GM21619 (cell line): ENCODE results near the gene CD9.
A peak's percentile ranks its signal among the peaks of the same experiment; 100 is the strongest.

Experiments
- ATAC-seq: cut with Tn5 transposase; IDR thresholded peaks from one replicate; pipeline ENCODE4 v1.9.1; 2021; ENCODE audit not compliant: unreplicated experiment

CD9 gene

DNA sequence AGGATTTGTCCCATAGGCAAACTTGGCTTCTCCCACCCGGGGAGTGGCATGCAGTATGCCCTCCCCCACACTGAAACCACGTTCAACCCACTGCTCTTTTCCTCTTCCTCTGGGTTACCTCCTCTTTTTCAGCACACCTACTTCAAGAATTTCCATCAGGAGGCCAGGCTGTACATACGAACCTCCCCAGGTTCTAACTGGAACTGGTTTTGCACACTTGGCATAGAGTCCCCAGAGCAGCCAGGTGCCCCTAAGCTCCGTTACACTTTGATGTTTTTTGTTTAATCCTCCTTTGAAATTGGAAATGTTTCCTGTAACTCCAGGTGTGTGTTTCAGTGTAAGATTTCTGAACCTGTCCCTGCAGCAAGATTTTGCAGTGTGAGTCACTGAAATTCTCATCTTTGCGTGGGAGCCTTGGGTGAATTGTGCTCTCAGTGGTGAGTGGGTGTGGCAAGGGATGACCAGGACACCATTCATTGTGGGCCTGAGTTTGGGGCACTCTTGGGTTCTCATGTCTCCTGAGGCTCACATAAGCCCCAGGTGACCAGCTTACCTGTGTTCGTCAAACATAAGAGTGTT is 18.2 kb downstream of the CD9 start:
- ATAC-seq, result no peak

DNA sequence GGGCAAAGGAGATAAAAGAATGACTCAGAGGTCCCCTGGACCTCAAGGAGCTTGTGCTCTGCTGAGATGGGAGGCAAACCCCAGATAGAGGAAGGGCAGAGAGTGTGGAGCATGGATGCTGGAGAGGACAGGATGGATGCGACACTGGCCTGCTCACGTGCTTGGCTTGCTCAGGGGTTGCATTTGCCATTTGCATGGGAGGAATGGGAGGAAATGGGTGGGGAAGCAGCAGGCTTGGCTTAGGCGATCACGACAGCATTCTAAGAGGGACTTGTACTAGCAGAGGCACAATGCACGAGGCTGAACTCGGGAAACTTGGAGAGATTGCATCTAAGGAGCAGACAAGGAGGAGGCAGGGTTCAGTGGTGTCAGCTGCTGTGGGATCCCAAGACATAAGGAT is 19.8 kb downstream of the CD9 start:
- ATAC-seq, result no peak

DNA sequence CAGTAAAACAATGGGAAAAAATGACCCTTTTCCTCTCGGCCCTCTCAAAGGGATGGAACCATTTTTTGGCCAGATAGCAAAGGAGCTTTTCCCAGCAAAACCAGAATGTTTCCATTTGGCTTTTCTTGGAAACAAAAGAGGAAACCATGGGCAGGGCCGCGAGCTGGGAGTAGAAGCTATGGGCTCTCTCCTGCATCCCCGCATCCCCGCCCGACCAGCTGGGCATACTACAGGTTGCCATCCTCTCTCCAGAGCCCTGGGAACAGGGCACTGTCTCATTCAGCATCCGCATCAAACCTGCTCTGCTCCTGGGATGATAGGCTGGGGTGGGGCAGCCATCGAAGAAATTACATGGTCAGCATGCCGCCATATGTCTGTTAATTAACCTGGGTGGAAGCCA is 20.9 kb downstream of the CD9 start:
- no peak for ATAC-seq

DNA sequence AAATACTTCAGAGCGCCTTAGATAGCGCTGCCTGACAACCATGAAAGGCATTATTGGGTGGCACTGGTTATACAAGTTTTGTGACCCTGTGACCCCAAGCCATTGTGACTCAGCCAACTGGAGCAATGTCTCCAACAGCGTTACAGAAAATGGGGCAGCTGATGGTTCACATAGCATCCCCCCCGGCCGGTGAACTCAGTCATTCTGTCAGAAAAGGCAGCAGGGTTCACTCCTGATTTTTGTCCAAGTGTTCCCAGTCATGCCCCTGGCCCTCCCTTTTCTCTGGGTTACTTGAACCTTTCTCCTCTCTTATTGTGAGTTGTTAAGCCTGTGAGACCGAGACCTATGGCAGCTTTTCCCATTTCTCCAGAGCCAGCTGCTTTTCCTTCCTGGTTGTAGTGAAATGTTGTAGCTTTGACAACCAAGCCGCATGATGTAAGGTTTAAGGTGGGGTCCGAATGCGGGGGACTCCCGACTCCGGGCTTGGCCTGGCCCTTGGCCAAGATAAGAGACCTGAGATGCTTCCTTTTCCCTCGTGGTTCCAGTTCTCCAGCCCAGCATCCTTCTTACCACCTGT is 22.0 kb downstream of the CD9 start:
- no peak for ATAC-seq

DNA sequence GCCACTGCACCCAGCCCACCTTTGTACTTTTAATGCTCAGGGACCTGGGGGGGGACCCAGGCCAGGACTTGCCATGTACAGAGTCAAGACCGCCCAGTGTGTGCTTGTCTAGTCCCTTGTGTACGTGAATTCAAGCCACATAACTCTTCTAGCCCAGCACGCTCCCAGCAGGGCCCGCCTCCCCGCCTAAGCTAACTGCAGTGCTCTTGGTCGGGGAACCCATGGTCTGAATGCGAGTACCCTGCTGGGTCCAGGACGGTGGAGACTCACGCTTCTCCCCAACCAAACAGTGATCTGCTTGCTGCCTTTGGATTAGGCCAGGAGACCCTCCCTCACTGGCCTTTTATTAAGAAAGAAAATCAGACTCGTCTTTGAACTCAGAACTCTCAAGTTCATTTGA is 23.3 kb downstream of the CD9 start:
- ATAC-seq, result no peak

DNA sequence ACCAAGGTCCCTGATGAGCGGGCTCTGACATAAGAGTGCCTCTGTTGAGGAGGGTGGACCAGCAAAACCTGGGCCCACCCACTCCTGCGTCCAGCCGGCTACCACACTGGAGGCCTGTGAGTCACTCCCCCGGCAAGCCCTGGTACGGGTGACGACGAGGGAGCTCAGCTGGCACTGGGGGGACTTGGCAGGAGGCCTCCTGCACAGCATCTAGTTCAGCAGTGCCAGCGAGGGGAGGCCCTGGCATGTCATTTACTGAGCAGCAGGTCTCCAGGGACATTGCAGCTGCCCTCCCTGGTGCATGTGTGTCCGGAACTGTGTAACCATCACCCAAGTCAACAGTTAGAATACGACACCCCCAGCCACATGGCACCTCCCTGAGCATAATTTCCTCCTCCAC is 24.4 kb downstream of the CD9 start:
- no peak for ATAC-seq

DNA sequence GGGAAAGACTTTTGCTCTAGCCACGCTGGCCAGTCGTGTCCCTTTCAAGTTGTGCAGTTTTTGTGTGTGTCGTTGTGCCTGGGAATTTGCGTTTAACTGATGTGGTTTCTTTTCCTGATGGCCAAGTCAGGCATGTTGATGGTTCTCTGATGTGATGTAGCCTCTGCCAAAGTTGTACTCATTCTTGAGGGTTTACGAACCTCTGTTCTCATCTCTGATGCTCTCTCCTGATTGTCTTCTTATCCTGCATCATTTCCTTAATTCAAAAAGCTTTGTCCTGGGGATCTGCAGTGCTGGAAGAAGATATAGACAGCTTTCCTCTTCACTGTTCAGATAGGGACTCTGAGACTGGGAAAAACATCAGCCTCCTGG is 25.4 kb downstream of the CD9 start:
- ATAC-seq, result no peak

DNA sequence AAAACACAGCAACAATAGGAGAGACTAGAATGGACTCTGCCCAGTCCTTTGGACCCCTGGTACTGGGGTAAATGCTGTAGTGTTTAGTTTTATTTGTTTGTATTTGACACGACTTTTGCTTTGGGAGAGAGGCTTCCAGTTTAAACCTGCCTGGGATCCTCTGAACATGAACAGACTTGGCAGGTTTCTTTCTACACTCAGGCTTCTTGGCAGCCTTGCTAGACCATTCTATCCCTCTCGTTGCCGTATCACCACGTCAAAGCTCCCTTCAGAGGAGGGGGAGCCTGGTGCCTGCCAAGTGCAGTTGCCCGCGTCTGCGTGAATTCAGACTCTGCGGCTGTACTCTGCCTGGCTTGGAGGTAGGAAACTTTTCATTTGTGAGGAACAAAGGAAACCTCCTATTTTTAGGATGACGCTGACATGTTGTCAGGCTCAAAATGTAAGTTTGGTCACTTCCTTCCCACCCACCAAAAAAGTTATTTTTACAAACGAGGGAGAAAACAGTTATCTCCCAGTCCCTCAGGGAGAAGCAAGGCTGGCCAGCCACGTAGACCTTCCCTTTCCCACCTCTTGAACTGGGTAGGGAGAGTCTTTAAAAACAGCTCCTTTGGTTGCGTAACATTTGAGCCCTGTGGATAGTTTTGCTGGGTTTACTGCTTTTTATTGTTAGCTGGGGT is 25.9 kb downstream of the CD9 start:
- no peak for ATAC-seq

DNA sequence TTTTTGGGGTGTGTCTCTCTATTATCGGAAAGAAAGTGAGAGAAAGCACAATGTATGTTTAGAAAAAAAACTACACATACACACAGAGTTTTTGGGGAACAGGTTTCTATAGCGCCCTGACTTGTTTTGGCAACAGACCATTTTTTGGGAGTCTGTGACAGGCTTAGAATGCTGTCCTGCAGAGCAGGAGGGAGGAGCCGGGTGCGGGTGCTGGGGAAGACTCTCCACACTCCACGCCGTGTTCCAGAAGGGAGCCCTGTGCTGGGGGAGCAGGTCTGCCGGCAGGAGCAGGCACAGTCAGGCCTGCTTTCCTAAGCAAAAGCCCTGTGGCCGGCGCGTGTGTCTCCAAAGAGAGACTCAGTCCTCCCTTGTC is 26.5 kb downstream of the CD9 start:
- no peak for ATAC-seq

DNA sequence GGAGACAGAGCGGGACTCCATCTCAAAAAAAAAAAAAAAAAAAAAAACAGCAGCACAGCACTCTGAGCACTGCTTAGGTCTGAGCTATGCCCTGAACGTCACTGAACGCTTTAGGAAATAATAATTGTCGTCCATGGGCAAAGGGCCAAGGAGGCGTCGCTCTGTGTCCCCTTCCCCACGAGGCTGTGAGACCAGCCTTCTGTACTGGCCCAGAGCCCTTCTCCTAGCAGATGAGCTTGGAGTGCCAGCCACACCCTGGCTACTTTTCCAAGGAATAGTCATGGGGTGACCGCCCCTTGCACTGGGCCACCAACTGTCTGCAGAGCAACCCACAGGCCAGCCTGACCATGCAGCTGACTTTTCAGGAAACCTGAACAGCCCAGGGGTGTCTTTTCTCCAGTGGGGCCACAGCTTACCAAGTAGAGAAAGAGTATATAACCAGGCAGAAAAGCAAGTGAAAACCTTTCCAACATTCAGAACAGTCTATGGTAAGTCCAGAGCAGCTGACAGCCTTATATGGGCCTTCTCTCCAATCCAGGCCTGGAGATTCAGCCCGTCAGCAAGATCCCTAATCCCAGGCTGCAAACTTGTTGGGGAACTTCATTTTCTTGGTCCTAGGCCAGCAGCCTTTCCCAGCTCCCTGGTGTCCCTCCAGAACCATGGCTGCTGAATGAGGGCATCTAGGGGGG is 28.5 kb downstream of the CD9 start:
- ATAC-seq, result no peak

DNA sequence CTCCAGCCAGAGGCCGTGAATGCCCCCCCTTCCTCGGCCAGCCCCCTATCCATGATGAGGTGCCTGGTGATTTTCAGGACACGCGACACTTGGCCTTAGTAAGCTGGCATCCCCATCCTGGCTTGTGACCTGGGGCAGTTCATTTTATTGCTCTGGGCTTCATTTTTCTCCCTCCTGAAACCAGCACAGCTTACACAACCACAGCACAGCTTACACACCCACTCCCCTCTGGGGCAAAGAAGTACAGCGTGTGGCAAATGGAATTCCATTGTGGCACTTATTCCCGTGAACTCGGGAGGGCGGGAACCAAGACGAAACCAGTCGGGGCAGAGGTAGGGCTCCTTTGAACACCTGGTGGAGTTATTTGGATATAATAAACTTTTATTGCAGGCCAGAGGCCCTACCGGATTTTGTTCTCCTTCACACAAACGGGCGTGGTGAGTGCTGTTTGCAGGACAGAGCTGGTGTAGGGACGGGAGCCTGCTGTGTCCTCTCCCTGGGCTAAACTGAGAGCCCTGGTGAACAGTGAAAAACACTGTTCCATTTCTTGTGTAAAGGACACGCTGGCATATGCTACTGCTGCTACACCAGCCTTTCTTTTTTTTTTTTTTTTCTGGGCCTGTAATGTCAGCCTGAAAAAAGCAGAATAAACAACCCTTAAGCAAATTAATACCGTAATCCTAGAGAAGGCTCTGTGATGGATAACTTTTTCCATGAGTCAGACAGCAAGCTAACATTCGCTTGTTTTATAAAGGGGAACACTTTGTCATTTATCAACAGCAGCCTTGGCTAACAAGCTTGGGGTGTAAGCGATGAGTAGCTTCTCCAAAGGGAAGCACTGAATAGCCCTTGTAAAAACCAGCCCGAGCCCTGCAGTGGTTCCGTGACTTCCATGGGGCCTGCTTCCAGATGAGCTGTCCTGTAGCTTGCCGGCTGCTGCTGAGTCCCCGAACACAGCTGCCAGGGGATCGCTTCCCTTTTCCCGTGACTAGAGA is 29.3 kb downstream of the CD9 start:
- ATAC-seq, result no peak

DNA sequence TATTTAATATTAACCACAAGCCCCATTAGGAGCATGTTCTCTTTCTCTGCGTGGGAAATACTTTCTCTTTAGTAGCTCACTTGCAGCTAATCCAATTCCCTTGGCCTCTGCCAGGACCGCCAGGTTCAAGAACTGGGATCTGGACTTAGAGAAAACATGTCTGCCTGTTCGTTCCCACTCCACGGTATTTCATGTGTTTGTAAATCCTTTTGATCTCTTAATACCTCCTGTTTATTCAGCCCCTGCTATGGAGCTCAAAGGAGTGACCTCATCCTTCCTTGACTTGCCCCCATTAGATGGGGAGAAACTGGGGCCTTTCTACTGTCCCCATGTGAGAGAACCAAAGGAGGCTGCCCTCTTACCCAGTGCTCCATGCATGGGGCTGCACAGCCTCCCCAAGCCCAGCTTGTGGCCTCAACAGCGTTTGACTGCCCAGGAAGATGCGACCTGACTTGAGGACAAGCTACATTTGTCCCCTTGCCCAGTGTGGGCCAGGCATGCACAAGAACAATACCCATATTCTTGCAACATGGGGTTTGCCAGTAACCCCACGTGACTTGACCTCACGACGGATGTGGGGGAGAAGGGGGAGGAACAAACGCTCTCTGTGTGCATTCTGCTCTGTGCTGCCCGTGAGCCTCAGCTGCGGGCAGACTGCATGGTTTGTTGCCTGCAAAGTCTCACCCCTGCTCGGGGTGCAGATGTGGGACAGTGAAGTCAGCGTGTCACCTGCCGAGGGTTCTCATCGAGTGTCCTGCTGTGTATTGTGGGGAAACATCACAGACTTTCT is 30.3 kb downstream of the CD9 start:
- peak; percentile 65 for ATAC-seq

DNA sequence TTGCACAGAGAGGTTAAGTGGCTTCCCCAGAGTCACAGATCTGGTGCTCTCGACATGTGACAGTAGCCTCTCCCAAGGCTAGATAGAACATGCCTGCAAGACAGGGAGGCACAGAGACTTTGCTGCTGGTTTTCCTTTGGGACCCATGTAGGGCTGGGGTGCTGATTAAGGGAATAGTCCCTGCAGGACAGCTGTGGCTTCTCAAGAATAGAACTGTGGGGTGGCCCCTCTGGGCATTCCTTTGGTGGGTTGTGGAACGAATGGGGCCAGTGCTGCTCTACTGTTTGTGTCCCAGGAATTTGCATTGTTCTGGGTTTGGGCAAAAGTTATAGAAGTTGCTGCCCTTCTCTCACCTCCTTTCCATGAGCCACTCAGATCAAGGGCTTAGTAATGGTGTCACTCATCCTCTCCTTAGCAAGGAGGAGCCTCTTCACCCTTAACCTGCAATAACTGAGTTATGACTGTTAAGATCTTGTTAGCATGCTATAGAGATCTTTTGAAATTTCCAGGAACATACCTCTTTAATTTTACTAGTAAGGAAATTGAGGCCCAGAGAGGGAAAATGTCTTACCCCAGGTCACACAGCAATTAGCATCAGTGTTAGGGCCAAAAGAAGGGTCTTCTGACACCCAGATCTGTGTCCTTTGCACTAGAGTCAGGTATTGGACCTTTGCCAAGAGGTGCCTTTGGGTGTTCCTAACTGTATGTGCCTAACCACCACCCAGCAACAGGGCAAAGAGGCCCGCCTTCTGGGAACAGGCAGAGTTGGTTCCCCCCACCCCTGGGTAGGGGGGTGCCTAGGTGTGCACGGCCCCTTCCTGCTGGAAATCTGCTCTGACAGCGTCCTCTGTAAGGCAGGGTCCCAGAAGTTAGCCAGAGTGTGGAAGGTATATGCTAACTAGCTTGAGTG is 31.4 kb downstream of the CD9 start:
- ATAC-seq, result no peak

DNA sequence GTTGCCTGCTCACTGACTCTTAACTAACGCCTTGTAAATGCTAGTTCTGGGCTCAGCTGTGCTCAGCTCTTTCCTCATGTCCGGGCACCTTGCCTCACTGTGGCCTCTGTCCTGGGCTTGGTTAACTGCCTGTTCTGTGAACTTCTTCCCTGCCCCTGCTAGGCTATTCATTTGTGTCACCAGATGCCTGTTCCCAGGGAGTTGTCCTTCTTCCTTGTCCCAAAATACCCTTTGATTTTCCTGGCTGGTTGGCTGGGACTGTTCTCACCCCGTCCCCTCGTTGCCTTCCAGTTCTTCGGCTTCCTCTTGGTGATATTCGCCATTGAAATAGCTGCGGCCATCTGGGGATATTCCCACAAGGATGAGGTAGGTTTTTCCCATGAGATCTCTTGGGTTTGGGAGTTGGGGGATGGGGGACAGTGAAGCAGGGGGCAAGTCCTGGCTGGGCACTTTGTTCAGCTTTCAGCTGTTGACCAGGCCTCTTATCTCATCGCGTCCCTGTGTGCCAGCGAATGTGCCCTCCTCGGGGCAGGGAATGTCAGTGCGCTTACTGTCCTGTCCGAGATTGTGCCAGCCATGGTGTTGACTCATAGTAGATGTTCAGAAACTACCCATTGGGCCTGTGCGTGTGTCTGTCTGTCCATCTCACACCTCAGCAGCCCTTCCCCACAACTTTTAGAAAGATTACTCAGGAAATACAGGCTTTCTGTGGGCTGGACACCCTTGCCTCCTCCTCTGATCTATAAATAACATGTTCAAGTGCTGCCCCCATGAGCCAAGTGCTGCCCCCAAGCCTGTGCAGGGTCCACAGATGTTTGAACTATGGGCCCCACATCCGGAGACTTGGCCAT is 33.1 kb downstream of the CD9 start:
- no peak for ATAC-seq

DNA sequence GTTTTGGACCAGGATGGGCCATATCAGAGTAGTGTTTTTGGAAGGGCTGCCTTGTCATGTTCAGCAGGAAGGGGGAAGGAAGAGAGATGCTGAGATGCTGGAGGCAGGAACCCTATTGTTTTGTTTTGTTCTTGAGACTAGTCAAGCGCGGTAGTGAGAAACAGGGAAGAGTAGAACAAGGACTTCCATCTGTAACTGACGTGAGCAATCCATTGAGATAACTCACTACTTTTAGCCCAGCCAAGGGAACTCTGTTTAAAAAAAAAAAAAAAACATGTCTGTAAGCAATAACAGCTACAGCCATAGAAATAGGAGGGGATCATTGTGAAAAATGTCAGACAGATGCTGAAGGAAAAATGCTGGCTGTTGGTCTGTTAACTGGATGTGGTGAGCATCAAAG is 34.0 kb downstream of the CD9 start:
- no peak for ATAC-seq

DNA sequence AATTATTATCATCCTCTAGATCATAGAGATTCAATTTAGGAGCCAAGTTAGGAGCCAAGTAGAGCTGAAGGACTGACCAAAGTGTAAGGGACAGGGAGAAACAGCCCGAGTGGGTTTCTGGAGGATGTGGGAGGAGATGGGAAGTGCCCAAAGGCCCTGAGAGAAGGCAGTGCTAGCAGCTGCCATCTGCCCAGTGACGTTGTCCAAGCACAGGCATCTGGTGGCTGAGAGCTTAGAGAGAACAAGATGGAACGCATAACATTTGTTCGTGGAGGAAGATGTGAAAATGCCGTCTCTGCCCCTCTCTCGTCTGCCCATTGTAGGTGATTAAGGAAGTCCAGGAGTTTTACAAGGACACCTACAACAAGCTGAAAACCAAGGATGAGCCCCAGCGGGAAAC is 34.7 kb downstream of the CD9 start:
- ATAC-seq, result no peak

DNA sequence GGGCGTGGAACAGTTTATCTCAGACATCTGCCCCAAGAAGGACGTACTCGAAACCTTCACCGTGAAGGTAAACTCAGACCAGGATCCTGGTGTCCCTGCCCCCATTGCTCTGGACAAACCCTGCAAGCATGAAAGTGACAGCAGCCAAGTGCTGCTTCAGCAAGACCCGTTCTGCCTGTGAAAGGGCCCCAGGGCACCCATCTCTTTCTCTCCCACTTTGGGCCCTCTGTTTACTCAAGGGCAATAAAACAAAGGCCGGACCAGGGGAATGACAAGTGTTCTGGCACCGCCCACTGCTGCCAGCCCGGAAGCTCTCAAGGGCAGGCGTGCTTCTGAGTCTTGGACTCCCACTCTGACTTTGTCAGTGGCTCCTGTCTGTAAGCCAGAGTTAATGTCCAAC is 35.3 kb downstream of the CD9 start:
- no peak for ATAC-seq

DNA sequence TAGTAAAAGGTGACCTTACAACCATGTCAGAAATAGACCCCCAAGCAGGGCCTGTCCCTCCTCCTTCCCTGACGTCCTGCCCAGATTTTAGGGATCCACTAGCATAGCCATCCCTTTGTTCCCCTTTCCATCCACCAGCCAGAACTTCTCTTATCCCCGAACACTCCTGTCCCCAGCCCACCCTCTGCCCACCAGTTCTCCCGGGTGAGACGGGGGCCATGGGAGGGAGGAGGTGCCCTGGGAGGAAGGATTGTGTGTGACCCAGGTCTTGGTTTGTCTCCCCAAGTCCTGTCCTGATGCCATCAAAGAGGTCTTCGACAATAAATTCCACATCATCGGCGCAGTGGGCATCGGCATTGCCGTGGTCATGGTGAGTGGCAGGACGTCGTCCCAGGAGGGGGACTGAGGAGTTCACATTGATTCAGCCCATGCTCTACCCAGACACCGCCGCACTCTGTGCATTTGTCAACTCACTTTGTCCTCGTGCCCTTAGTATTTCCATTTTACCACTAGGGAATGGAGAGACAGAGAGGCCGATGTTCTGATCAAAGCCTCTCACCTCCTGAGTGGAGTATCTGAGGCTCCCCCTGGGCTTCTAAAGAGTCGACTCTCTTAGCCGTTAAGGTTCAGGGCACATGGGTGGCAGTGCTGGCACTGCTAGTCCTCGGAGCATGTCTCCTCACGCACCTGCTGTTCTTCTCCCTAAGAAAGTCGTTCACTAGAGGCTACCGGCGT is 35.9 kb downstream of the CD9 start:
- no peak for ATAC-seq
